ENCODE results near the gene TMEM59L.

DNA sequence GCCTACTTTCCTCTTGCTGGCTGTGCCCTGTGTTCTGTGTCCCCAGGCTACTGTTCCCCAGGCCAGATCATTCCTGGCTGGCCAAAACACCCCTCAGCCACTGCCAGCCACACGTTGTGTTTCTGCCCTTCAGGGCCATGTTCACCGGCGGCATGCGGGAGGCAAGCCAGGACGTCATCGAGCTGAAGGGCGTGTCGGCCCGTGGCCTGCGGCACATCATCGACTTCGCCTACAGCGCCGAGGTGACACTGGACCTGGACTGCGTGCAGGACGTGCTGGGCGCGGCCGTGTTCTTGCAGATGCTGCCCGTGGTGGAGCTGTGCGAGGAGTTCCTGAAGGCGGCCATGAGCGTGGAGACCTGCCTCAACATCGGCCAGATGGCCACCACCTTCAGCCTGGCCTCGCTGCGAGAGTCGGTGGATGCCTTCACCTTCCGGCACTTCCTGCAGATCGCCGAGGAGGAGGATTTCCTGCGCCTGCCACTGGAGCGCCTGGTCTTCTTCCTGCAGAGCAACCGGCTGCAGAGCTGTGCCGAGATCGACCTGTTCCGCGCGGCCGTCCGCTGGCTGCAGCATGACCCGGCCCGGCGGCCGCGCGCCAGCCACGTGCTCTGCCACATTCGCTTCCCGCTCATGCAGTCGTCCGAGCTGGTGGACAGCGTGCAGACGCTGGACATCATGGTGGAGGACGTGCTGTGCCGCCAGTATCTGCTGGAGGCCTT lies 55.0 kb downstream of the TMEM59L start:
- TF ChIP-seq KLF1 (tag by site-specific recombination; IDR thresholded peaks at IDR 0.05): no peak
- no peak for TF ChIP-seq ZBTB8A (tag by site-specific recombination; IDR thresholded peaks at IDR 0.05)
